HG03342 (cell line): Measurements from ENCODE around the gene A2M.
"Not testable (repeated sequence)": the region's sequence is repeated elsewhere in the genome, so short reads cannot be mapped to it uniquely, and the experiment has no call there.

Source experiments
- ATAC-seq: cut with Tn5 transposase; IDR thresholded peaks from one replicate; pipeline ENCODE4 v1.9.1; 2021; ENCODE audit warnings: mild to moderate bottlenecking, moderate library complexity; ENCODE audit not compliant: unreplicated experiment

Gene A2M

DNA sequence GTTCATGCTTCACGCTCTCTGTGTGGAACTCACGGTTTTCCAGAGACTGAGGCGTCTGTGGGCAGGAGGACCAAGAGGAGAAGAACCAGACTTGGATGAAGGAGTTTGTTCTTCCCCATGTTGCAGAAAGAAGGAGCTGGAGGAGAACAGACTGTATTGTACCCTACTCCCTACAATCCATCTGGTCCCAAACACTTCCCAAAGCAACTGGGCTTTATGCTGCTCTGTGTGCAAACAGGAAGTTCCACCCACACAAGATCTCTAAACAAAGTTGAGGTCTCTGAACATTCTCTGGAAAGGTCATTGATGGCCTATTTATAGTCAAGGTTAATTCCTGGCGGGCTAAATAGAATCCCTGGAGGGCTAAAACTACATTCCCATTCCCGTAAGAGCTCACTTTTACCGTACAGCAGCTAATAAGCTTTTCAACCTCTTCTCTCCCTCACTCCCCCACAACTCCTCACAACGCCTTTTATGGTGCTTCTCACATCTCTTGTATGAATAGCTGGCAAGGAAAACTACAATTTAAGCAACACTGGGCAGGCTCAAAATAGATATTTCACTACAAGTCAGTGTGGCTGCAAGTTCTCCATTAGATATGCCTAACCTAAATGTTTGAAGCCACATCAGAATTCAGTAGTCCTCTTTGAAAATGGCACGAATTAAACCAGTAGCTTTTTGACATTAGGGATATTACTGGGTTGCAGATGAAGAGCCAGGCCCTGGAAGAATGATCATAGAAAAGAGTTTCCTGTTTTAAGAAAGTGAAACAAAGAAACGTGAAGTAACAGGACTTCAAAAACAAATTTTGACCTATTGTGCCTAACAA, at the start of gene A2M:
A2M (minus strand) TSS at position 189 of the 829 bp plus-strand sequence; CDS start at position 119, 70 bp downstream.
- no peak for ATAC-seq

DNA sequence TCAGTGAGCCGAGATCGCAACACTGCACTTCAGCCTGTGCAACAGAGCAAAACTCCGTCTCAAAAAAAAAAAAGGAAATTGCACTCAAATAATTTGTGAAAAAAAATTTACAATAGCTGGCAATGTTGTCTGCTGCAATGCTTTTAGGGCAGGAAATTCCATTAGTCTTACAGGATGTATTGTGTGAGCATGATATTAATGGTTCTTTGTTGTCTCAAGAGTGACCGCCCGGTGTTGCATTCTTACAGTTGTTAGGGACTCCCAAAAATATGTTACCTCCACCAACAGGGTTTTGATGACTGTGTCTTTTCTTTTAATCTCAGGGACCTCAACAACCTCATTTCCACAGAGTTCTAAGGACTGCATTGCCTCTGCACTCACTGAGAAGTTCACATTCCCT, 47.7 kb upstream of the A2M start:
- no peak for ATAC-seq

DNA sequence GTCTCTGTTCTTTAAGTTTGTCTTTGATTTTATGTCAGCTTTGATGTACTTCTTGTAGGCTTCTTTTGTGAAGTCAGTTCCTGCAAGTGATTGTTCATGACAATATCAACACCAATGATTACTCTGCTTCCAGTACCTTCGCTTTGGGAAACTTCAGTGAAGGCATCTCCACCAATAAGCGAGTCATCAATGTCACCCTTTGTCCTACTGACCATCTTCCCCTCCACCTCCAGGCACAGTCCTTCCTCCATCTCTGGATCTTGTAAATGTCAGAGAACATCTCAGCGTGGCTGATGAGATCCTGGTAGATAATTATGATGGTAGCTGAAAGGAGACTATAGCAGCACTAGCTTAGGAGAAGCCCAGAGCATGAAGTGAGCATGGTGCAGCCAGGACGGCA, 40.4 kb upstream of the A2M start:
- ATAC-seq, result no peak

DNA sequence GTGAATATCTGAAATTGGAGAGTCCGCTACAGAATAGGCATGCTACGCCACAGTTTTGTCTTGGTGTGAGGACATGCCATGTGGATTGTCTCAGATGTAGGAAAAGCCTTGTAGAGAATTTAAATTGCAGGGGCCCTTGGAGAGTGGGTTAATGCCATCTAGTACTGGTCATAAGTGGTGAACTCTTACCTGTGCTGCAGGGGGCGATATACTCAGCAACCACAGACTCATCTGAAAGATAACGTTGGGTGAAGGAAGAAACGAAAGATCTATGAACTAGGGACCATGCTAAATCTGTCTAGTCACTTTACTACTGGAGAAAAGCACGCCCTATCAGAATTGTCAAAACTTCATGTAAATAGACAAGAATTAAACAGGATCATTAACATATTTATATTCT, 33.7 kb upstream of the A2M start:
- no peak for ATAC-seq

DNA sequence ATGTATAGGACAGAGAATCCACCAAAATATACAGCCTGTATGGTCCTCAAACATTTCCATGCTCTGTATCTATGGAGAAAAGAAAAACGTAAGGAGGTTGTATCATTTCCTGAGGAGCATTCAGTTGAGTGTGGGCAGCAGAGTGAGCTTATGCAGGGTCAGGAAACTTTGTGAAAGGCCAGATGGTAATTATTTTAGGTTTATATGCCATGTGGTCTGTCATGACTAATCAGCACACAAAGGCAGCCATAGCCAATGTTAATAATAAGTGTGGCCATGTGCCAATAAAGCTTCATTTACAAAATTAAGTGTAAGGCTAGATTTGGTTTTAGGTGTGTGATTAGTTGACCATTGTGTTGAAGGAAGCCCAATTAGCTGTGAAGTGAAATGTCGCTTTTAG, 33.2 kb upstream of the A2M start:
- no peak for ATAC-seq

DNA sequence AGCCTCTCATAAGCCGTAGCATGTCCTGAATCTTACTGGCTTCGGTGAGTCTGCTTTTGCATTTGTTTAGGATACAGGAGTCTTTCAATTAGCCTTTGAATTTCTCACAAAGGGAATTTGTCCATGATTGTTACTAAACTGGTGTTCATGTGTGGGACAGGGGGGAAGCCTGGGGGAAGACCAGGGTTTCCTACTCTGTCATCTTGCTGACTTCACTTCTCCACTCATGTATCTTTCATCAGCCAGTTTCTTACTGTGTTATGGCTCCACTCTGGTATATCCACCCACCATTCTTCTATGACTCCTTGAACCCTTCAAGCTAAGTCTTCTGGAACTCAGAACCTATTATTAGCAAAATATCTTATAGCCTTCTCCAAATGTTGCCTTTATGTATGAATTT, 31.7 kb upstream of the A2M start:
- no peak for ATAC-seq

DNA sequence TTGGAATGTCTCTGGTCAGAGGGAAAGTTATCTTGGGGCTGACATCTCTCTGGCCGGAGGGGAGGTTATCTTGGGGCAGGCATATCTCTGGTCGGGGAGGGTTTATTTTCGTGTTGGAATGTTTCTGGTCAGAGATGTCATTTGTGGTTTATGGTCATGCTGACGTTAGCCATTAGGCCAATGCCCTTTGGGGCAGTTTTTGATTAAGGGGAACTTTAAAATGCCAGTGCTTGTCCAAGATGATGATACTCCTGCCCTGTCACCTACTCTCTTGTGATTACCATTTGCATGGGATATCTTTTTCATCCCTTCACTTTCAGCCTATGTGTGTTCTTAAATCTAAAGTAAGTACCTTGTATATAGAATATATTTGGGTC, 29.0 kb upstream of the A2M start:
- ATAC-seq, result no peak

DNA sequence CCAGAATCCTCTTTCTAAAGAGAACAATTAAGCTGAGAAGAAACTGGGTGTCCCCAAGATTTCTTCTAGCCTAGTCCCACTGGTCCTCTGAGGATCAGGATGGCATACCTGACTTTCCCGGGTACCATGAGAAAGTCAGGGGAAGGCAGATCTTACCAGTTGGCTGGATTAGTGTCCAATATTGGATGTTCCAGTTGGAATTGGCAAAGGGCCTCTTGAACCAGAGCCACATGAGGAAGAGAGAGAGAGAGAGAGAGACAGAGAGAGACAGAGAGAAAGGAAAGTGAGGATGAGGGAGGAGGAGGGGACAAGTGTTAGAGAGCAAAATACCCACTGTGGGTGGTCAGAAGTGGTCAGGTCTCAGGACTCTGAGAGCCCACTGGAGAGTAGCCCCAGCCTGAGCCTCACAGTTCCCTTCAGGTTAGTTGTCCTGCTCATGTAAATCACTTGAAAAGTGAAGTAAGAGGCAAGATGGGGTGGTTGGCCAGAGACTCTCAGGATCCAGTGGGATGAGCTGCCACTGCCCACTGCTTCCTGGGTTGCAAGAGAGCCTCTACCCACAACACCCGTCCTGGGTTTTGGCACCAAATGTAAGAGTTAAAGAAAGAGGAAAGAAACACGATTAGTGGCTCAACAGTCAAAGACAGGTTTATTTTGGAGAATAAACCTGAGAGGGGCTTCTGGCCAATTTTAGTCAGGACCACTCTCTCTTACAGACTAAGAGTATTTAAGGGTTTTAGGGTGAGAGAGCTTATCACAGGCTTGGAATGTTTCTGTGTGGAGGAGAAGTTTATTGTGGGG, 28.4 kb upstream of the A2M start:
- ATAC-seq, result no peak

DNA sequence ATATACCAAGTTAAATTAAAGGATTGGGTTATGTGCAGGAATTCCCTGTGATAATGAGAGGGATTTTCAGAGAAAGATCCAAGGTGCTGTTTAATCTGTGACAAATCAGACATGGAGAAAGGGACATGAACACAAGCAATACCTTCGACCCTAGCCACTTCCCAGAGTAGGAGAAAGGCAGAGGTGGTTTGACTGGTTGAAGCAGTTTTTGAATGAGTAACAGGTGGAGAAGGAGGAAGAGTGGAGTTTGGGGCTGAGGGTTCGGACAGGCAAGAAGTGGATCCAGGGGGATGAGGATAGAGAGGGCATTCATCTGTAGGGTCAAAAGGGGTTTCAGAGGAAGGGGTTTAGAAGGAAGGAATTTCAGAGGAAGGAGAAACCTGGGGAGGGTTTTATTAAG, 27.4 kb upstream of the A2M start:
- ATAC-seq, result no peak

DNA sequence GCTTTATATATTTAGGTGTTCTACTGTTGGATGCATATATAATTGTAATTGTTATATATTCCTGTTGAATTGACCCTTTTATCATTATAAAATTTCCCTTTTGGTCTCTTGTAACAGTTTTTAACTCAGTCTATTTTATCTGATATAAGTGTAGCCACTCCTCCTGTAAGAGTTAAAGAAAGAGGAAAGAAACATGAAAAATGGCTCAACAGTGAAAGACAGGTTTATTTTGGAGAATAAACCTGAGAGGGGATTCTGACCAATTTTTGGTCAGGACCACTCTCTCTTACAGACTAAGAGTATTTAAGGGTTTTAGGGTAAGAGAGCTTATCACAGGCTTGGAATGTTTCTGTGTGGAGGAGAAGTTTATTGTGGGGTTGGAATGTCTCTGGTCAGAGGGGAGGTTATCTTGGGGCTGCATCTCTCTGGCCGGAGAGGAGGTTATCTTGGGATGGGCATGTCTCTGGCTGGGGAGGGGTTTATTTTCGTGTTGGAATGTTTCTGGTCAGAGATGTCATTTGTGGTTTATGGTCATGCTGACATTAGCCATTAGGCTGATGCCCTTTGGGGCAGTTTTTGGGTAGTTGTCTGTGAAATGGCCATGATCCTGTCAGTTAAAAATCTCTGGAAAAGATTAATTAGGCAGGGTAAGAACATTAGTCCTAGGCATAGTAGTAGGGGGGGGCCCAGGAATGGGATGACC, 24.0 kb upstream of the A2M start:
- ATAC-seq, result not testable (repeated sequence)

DNA sequence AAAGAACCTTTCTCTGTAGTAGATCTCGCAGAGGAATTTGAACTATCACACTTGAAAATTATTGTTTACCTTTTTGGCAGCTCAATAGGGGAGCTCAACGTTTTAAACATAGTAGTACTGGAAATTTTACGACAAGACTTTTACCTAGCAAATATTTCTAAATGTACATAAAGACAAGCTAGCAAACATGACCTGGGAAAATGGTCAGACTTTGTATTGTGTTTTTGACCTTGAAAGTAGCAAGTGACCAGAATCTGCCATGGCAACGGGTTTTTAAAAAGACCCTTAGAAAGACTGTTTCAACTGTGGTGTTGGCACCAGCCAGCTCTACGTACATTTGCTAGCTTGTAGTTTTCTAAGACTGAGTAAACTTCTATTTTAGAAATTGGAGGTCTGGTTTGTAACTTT, 20.2 kb upstream of the A2M start:
- ATAC-seq, result no peak

DNA sequence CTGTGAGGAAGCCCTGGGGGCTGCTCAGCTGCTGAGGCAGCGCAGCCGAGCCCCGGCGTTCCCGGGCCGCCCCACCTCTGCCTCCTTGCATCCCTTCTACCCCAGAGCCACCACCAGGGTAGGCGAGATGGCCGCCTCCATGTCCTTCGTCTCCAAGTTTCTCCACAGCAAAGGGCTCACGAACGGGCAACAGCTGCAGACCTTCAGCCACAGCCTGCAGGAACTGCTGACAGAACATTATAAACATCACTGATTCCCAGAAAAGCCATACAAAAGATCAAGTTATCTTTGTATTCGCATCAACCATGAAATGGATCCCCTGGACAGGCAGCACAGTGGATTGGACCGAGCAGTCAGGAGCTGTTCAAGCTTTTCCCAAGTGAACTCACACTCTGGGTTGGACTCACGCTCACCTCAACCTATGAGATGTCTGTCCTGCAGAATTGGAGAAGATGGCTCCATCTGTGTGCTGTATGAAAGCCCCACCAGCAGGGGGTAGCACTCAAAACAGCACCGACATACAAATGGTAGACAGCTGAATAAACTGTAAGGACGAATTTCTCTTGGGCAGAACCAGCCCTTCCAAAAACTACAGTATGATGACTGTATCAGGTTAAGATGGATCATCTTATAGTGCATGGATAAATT, 19.4 kb upstream of the A2M start:
- no peak for ATAC-seq

DNA sequence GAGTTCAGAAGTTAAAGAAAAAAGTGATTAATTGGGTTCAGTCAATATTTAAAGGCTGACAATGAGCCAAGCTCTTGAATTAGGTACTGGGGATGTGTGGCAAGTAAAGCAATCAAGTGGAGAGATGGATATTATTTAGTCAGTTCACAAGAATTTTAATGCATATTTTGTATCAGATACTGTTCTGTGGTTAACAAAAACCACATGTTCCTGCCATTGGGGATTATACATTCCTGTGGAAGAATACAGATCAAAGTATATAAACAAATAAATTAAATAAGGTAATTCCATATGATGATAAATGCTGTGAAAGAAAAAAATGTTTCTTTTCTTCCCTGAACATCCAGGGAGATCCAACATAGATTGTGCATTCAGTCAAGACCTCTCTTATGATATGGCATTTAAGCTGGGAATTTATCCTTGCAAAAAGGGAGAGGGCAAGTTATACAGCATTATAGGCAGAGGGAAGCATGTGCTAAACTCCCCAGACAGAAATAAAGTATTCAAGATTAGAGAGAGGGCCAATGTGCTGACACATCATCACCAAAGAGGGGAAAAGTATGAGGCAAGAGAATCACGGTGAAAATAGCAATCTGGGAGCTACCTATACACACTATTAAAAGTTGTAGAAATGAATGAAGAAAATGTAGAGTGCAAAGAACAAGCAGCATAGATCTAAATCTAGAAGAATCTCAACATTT, 17.6 kb upstream of the A2M start:
- ATAC-seq, result no peak

DNA sequence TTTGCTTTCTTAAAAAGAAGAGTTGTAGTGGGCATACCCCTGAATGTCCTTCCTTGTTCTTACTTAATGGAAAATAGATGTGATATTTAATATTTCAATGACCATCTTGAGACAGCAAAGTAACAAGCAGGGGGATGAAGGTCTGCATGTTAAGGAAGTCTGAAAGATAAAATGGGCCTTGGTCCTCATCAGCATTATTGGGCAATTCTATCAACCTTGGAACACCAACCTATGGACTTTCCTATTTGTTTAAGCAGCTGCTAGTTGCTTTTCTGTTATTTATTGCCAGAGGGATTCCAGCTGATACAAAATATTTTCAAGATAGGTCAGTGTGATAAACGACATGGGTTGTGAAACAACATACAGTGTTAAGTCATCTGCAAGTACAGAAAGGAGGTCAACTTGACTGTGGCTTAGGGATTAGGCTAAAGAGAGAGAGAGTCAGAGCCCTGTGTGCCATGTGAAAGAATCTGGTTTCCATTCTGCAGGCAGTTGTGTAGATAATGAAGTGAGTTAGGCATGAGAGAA, 16.4 kb upstream of the A2M start:
- no peak for ATAC-seq

DNA sequence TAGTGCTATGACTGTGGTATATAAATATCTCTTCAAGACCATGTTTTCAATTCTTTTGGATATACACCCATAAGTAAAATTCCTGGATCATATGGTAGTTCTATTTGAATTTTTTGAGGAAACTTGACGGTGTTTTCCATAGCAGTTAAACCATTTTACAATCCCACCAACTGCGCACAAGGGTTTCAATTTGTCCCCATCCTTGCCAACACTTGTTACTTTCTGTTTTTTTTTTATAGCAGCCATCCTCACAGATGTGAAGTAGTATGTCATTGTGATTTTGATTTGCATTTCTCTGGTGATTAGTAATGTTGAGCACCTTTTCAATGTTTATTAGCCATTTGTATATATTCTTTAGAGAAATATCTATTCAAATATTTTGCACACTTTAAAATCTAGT, 14.5 kb upstream of the A2M start:
- no peak for ATAC-seq

DNA sequence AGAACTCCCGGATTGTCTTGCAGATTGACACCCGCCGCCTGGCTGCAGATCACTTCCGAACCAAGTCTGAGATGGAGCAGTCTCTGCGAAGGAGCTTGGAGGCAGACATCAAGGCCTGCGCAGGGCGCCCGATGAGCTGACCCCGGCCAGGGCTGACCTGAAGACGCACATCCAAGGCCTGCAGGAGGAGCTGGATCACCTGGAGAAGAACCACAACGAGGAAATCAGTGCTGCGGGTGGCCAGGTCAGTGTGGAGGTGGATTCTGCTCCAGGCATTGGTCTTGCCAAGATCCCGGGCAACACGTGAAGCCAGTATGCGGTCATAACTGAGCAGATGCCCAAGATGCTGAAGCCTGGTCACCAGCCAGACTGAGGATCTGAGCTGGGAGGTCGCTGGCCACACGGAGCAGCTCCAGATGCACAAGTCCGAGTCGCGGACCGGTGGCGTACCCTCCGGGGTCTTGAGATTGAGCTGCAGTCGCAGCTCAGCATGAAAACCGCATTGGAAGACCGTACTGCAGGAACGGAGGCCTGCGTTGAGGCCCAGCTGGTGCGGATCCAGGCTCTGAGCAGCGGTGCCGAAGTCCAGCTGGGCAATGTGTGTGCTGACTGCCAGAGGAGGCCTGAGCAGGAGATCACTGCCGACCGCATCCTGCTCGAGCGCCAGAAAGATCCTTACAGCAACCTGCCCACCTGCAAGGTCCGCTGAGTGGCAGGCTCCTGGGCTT, 12.4 kb upstream of the A2M start:
- ATAC-seq, result no peak

DNA sequence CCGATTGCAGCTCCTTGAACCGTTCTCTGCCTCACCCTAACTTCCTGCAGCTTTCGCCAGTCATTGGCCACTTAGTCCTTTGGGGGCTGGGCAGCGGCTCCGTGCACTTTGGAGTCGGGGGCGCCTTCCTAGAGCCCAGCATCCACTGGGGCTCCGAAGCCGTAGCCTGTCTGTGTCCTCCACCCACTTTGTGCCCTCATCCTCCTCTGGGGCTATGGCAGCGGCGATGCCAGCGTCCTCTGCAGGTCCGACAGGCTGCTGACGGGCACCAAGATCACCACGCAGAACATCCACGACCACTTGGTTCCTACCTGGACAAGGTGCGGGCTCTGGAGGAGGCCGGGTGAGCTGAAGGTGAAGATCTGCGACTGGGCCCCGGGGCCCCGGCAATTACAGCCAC, 11.8 kb upstream of the A2M start:
- ATAC-seq, result no peak

DNA sequence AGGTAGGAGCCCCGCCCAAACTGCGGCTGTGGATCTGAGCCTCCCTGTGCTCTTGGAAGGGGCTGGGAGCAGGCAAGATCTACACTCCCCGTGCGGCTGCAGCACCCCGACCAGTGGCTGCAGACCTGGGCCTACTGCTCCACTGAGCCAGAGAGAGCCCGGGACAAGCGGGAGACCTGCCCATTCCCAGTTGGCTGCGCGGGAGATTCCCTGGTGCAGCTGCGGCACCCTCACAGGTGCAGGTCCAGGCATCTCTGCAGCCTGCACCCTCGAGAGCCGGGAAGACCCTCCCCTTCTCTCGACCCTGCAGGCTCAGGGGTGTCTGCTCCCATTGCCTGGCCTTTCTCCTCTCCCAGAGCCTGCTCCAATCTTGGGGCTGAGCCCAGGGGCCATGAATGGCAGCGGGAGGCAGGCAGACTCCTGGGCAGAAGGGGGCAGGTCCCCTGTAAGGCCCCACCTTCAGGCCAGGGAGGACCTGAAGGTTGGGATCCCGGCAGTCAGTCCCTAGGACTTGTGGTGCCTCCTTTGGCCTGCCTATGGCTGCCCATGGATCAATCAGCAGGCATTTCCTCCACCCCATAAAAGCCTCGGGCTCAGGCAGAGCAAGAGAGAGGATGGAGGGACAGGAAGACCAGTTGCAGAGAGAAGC, 8.8 kb upstream of the A2M start:
- ATAC-seq, result no peak

DNA sequence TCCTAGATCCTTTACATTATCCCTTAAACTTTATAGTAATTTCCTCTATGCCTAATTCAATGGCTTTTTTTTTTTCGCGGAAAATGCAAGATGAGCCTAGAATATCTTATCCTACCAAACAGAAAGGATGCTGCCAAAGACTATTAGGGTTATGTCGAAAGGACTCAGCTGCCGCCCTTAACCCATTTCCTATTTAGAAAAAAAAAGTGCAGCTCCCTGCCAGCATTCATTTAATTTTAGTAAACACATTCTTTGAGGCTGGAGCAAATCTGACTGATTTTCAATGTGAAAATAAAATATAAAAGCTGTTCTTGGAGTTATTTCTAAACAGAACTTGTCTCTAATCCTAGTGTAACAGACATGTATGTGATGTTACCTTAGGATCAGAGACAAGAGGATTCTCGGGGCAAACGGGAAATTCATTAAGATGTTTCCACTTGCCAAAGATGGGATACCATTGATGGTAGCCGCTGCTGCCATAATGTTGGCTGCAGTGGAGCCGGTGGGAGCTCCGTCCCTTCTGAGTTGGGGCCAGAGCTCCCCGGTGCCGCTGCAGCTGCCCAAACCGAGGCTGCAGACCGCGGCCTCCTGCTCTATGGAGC, 8.2 kb upstream of the A2M start:
- no peak for ATAC-seq
